ENCODE measurements around the gene HNF4A.

The HNF4A gene

GRCh38 chr20:44392088-44392775 lies 36.7 kb downstream of the HNF4A start:
- DNase-seq (ENCODE audit: low read depth, low spot score): no peak

DNA sequence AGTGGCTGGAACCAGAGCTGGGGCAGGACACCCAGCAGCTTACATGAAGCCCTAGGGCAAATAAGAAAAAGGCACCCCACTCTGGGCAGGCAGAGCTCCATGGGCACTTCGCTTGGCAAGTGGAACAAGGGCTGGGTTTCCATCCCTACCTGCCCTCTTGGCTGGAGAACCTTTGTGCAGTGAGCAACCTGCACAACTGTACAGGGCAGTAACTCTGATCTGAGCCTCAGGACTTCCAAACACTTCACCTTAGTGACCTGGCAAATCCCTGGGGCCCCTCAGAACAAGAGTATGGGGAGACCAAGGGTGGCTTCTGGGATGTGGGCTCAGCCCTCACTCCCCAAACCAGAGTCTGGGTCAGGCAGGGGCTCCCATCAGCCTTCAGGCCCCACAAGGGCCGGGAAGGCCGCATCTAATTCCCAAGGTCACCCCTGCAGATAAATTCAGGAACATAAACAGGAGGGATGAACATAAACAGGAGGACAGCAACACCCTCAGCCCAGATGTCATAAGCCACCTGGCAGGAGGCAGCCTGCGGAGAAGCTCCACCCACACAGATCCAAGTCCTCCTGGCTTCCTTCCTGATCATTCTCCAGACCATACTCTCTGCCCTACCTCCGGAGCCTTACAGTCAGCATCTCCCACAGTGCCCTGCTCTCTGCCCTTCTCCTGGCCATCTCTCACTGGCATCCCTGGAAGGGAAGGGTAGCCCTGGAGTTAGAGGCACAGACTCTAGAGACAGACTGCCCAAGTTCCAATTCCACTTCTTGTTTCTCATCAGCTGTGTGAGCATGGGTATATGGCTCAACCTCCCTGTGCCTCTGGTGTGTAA lies 37.5 kb downstream of the HNF4A start:
- no peak for DNase-seq (ENCODE audit: low read depth, low spot score)

- DNase-seq (ENCODE audit: low read depth, low spot score): no peak
Measured at GRCh38 chr20:44393608-44394451, 38.3 kb downstream of the HNF4A start.

DNA sequence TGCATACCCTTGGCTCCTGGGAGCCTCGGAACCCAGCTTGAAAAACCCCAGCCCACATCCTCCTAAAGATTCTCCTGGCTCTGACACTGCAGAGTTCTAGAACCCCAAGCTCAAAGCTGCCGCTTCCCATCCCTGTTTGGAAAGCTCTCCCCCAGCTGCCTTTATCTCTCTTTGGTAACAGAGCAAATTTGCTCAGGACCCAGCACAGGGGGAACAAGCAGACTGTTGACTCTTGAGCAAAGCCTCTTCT lies 38.9 kb downstream of the HNF4A start:
- DNase-seq (ENCODE audit: low read depth, low spot score): no peak

GRCh38 chr20:44394702-44395460 lies 39.4 kb downstream of the HNF4A start:
- DNase-seq (ENCODE audit: low read depth, low spot score): no peak

- DNase-seq (ENCODE audit: low read depth, low spot score): no peak
Measured at GRCh38 chr20:44395461-44396340, 40.2 kb downstream of the HNF4A start.

- DNase-seq (ENCODE audit: low read depth, low spot score): no peak
Measured at GRCh38 chr20:44396369-44397130, 41.1 kb downstream of the HNF4A start.

DNA sequence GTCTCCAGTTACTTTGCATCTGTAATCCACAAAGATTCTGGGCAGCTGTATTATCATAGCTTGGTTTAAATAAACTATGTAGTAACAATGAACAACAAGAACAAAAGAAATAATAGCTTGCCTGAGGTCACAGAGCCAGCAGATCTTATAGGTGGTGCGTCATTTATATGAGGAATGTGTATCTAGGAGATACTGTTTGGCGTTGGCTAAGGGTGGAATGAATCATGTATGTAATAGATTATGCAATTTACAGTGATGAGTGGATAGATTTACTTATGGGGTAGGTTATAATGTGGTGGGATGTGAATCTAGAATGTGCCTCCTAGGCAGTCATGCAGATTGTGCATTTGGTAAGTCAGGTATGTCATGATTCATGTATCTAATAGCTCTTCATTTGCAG lies 42.8 kb downstream of the HNF4A start:
- DNase-seq (ENCODE audit: low read depth, low spot score): no peak

GRCh38 chr20:44399446-44399845 lies 43.9 kb downstream of the HNF4A start:
- DNase-seq (ENCODE audit: low read depth, low spot score): no peak

GRCh38 chr20:44400671-44400969 lies 45.1 kb downstream of the HNF4A start:
- no peak for DNase-seq (ENCODE audit: low read depth, low spot score)

- no peak for DNase-seq (ENCODE audit: low read depth, low spot score)
Measured at GRCh38 chr20:44400970-44401769, 45.7 kb downstream of the HNF4A start.

- no peak for DNase-seq (ENCODE audit: low read depth, low spot score)
Measured at GRCh38 chr20:44401770-44402390, 46.4 kb downstream of the HNF4A start.

DNA sequence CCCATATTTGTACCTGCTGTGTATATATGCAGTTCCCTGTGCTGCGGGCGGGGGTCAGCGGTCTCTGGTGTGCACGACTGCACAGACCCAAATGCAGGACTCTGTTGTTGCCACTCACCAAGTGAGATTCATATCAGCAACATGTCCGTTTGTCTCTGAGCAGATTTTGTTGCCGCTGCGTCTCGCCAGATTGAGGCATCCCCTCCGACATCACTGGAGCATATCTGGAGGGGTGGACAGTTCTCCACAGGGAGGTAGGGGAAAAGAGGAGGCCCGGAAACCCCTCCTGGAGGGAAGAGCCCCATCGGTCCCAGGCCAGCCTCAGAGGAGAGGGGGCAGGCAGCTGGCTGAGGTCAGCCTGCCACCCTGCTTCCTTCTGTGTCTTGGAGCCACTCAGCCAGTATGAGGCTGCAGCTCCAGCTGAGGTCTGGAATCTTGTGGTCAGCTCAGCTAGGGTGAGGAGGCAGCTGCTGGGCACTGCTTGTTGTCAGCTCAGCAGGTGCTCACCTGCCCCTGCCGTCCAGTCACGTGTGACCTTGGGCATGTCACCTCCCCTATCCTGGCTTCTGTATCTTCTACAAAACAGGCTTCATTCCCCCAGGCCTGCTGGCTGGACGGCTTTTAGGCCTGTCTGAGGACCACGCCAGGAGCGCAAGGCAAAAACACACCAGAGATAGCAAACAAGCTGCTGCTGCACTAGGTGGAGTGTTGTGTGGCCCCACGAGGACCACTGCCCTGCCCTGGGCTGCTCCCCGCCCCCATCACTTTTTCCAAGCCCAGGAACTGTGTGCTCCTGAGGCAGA lies 47.1 kb downstream of the HNF4A start:
- no peak for DNase-seq (ENCODE audit: low read depth, low spot score)

DNA sequence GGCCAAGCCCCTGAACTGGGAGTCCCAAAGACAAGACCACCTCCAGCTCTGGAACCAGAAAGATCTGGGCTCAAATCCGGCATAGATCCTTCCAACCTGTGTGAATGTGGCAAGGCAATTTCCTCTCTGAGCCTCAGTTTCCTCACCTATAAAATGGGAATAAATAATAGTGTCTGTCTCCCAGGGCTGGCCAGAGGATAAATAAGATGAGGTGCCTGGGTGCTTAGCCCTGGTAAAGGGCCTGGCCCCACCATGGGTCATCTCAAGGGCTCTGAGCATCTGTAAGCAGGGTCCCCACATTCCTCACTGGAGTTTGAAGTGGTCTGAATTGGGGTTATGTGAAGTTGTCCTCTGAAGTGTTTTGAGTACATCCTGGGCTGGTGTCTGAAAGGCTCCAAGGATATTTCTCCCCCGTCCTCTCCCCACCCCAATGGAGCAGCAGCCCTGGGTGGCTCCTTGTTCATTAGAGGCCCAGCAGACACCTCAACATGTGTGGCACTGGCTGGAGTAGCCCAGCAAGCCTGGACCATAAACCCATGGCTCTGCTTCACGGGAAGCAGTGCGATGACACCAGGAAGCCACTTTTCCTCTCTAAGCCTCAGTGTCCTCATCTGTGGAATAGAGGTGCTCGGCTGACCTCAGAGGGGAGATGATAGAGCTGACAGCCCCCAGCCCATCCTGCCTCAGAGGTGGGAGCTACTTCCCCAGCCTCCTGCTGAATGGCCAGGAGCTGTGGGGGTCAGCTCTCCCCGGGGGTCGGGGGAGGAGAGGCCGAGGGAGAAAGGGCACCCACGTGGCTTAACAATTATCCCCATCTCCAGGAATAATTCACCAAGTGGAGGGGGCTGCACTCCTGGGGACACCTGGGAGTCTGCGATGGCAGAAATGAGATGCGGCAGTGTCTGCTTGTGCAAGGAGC lies 48.0 kb downstream of the HNF4A start:
- no peak for DNase-seq (ENCODE audit: low read depth, low spot score)

DNA sequence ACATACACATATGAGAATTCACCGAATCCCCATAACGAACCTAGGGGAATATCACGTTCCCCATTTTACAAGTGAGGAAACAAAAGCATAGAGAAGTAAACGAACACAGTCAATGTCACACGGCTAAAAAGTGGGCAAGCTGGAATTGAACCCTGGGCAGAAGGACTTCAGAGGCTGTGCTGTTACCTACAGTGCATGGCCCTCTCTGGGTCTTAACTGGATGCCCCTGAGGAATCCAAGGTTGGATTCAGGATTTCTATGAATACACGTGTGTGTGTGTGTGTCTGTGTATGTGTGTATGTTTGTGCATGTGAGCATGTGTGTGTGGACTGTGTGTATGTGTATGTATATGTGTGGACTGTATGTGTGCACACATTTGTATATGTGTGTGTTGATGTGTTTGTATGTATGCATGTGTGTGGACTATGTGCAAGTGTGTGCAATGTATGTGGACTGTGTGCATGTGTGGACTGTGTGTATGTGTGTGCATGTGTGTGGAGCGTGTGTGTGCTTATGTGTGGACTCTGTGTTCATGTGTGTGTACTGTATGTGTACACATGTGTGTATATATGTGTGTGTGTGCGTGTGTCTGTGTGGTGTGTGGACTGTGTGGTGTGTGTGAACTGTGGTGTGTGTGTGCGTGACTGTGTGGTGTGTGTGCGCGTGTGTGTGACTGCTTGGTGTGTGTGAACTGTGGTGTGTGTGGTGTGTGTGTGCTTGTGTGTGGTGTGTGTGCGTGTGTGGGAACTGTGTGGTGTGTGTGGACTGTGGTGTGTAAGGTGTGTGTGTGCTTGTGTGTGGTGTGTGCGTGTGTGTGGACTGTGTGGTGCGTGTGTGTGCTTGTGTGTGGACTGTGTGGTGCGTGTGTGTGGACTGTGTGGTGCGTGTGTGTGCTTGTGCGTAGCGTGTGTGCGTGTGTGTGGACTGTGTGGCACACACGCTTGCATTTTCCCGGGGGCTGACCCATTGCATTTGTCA lies 49.0 kb downstream of the HNF4A start:
- DNase-seq (ENCODE audit: low read depth, low spot score): no peak

DNA sequence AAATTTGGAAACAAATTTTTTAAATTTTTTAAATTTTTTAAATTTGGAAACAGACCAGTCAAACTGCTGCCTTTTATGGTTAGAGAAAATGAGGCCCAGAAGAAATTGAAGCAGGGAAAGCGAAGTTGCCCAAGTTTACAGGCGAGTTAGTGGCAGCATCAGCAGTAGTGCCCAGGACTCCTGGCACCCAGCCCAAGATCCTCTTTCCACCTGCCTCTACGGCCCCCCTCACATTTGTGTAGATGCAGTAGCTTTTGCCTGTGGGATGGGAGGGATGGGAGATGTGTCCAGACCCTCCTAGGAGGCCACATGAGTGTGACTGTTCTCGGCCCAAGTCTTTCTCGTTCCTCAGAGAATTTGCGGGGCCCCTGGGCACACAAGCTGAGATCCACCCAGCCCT lies 49.8 kb downstream of the HNF4A start:
- DNase-seq (ENCODE audit: low read depth, low spot score): no peak

Measured in smooth muscle cell of the brain vasculature (primary cell).